Measurements from ENCODE around the gene ALKBH4. TPM values are rescaled to one million over a fixed set of nuclear protein-coding genes. Genes with fewer than 3 reads are reported as not detected.

ALKBH4 gene
- 14.3 and 18.2 TPM in 2 replicates for total RNA-seq

GRCh38 chr7:102464577-102465280 is at the start of gene ALKBH4, which contains the start of gene LRWD1:
ALKBH4 (minus strand) TSS chr7:102464863; CDS start chr7:102464836, 27 bp downstream.
LRWD1 (plus strand) TSS chr7:102464984; CDS start chr7:102465081, 97 bp downstream.

GRCh38 chr7:102478314-102479208 is 13.9 kb upstream of the ALKBH4 start, which contains the start of gene POLR2J:
POLR2J (minus strand) TSS chr7:102478922; CDS start chr7:102478860, 62 bp downstream.

GRCh38 chr7:102433219-102434038 is 31.2 kb downstream of the ALKBH4 start, which contains the start of gene ORAI2:
ORAI2 (plus strand) TSS chr7:102433575; CDS start chr7:102438957, 5,382 bp downstream.

Other genes starting within 250 kb of the ALKBH4 start
- 2.5 TPM in 2 replicates for gene SH2B2, start 178.0 kb downstream of the ALKBH4 start, total RNA-seq
- not detected in 2 replicates for gene SPDYE6, start 108.4 kb downstream of the ALKBH4 start, total RNA-seq
- gene PRKRIP1, start 68.5 kb downstream of the ALKBH4 start, total RNA-seq: 9.4 and 10.9 TPM in 2 replicates
- 37.3 and 38.8 TPM in 2 replicates for gene ORAI2, start 31.3 kb downstream of the ALKBH4 start, total RNA-seq
- 11.3 and 12.6 TPM in 2 replicates for gene LRWD1, start 121 bp upstream of the ALKBH4 start, total RNA-seq
- gene POLR2J, start 14.1 kb upstream of the ALKBH4 start, total RNA-seq: 41.2 and 41.4 TPM in 2 replicates
- 0.50 and 0.59 TPM in 2 replicates for gene RASA4B, start 52.9 kb upstream of the ALKBH4 start, total RNA-seq
- 0.34 and 0.45 TPM in 2 replicates for gene UPK3BL2, start 78.8 kb upstream of the ALKBH4 start, total RNA-seq
- gene SPDYE2, start 86.4 kb upstream of the ALKBH4 start, total RNA-seq: not detected in 2 replicates
- gene POLR2J3, start 107.7 kb upstream of the ALKBH4 start, total RNA-seq: 7.4 and 14.3 TPM in 2 replicates
- 1.3 and 2.4 TPM in 2 replicates for gene RASA4, start 151.9 kb upstream of the ALKBH4 start, total RNA-seq
- 8.7 and 11.3 TPM in 2 replicates for gene UPK3BL1, start 177.9 kb upstream of the ALKBH4 start, total RNA-seq
- not detected in 2 replicates for gene SPDYE2B, start 185.5 kb upstream of the ALKBH4 start, total RNA-seq
- 0.17 and 0.30 TPM in 2 replicates for gene POLR2J2, start 206.8 kb upstream of the ALKBH4 start, total RNA-seq

All from bronchus fibroblast of lung (primary cell).